Stimulated activated CD8-positive, alpha-beta memory T cell treated with anti-CD3 and anti-CD28 coated beads, Interleukin-12 subunit alpha, Interleukin-12 subunit beta, amount 100 ng/mL, for 24 hours (primary cell): ENCODE measurements around the gene ULK3.

Experiments used
- DNase-seq: peaks from one replicate; pipeline ENCODE4 v3.0.0-alpha.2; 2020; ENCODE audit errors: extremely low read depth

Gene ULK3

GRCh38 chr15:74867466-74868038, 24.6 kb upstream of the ULK3 start:
- DNase-seq, result no peak

- DNase-seq, result no peak
Observed at GRCh38 chr15:74866090-74866489, 23.1 kb upstream of the ULK3 start.

GRCh38 chr15:74865316-74865715, 22.4 kb upstream of the ULK3 start:
- no peak for DNase-seq

GRCh38 chr15:74864296-74864695, 21.3 kb upstream of the ULK3 start:
- no peak for DNase-seq

- DNase-seq, result no peak
Observed at GRCh38 chr15:74863239-74864056, 20.5 kb upstream of the ULK3 start.

- no peak for DNase-seq
Observed at GRCh38 chr15:74858369-74858740, 15.4 kb upstream of the ULK3 start.

- no peak for DNase-seq
Observed at GRCh38 chr15:74857671-74858368, 14.9 kb upstream of the ULK3 start.

GRCh38 chr15:74857082-74857655, 14.2 kb upstream of the ULK3 start:
- no peak for DNase-seq

- DNase-seq, result no peak
Observed at GRCh38 chr15:74856537-74856936, 13.6 kb upstream of the ULK3 start.

GRCh38 chr15:74855857-74856256, 12.9 kb upstream of the ULK3 start:
- DNase-seq, result no peak

- DNase-seq, result no peak
Observed at GRCh38 chr15:74854453-74855022, 11.6 kb upstream of the ULK3 start.

GRCh38 chr15:74851960-74852359, 9.0 kb upstream of the ULK3 start:
- DNase-seq, result no peak

- DNase-seq, result no peak
Observed at GRCh38 chr15:74850393-74850792, 7.4 kb upstream of the ULK3 start.

- DNase-seq, result no peak
Observed at GRCh38 chr15:74847432-74847831, 4.5 kb upstream of the ULK3 start.

- DNase-seq, result no peak
Observed at GRCh38 chr15:74845581-74845980, 2.6 kb upstream of the ULK3 start.

GRCh38 chr15:74845208-74845568, 2.2 kb upstream of the ULK3 start:
- DNase-seq, result no peak

GRCh38 chr15:74844319-74845207, 1.6 kb upstream of the ULK3 start:
- DNase-seq, result no peak

GRCh38 chr15:74843891-74844299, 939 bp upstream of the ULK3 start:
- no peak for DNase-seq

- DNase-seq, result no peak
Observed at GRCh38 chr15:74843445-74843828, 481 bp upstream of the ULK3 start.

- no peak for DNase-seq
Observed at GRCh38 chr15:74841891-74842373, 1.0 kb downstream of the ULK3 start.
